GM18951 (cell line): ENCODE data around the gene PTGES3.
"Not testable (repeated sequence)": the region's sequence is repeated elsewhere in the genome, so short reads cannot be mapped to it uniquely, and the experiment has no call there.

Experiments
- POLR2A ChIP-seq: IDR thresholded peaks from 4 replicates; pipeline ENCODE4 v1.6.1; 2011; ENCODE audit warnings: mild to moderate bottlenecking; ENCODE audit not compliant: insufficient read length, insufficient read depth; ENCODE audit errors: extremely low read depth
- in situ Hi-C: fragments of 300-500 bp; cut with MboI; formaldehyde crosslinking; loops from one replicate; pipeline ENCODE4 v1.12.0; 2022; ENCODE audit warnings: low sequenced_read_pairs, mixed read lengths, inconsistent platforms; ENCODE audit not compliant: unreplicated experiment

The PTGES3 gene

GRCh38 chr12:56688129-56688845 is at the start of gene PTGES3:
PTGES3 (minus strand) TSS chr12:56688284; CDS start chr12:56687999, 285 bp downstream.
- in situ Hi-C loops = no loop called here

GRCh38 chr12:56728139-56728861 is 40.2 kb upstream of the PTGES3 start:
- in situ Hi-C loops = no loop called here
- TF ChIP-seq POLR2A = no peak

More at GRCh38 chr12:56688129-56688845, at the start of gene PTGES3:
- TF ChIP-seq POLR2A = peak; percentile 91

GRCh38 chr12:56726196-56726675 is 38.2 kb upstream of the PTGES3 start:
- in situ Hi-C loops = not testable (repeated sequence)

- in situ Hi-C loops = no loop called here
- TF ChIP-seq POLR2A = no peak
Observed at GRCh38 chr12:56725723-56726102, 37.6 kb upstream of the PTGES3 start.

GRCh38 chr12:56724972-56725722 is 37.1 kb upstream of the PTGES3 start, which contains the start of gene NACA:
NACA (minus strand) TSS chr12:56725299; CDS start chr12:56724521, 778 bp downstream.
- TF ChIP-seq POLR2A = peak; percentile 92
- in situ Hi-C loops = no loop called here

- in situ Hi-C loops = no loop called here
- no peak for TF ChIP-seq POLR2A
Observed at GRCh38 chr12:56724701-56724971, 36.6 kb upstream of the PTGES3 start.

GRCh38 chr12:56723889-56724700 is 36.0 kb upstream of the PTGES3 start:
- TF ChIP-seq POLR2A = no peak
- in situ Hi-C loops = no loop called here

- in situ Hi-C loops = no loop called here
Observed at GRCh38 chr12:56723352-56723751, 35.3 kb upstream of the PTGES3 start.

GRCh38 chr12:56722832-56723231 is 34.7 kb upstream of the PTGES3 start:
- no peak for TF ChIP-seq POLR2A
- in situ Hi-C loops = no loop called here

More at GRCh38 chr12:56723352-56723751, 35.3 kb upstream of the PTGES3 start:
- TF ChIP-seq POLR2A = no peak

GRCh38 chr12:56721721-56722120 is 33.6 kb upstream of the PTGES3 start:
- in situ Hi-C loops = no loop called here
- TF ChIP-seq POLR2A = no peak

- in situ Hi-C loops = no loop called here
- TF ChIP-seq POLR2A = no peak
Observed at GRCh38 chr12:56721216-56721615, 33.1 kb upstream of the PTGES3 start.

GRCh38 chr12:56720731-56721151 is 32.7 kb upstream of the PTGES3 start:
- in situ Hi-C loops = no loop called here

GRCh38 chr12:56719056-56719455 is 31.0 kb upstream of the PTGES3 start:
- in situ Hi-C loops = no loop called here
- no peak for TF ChIP-seq POLR2A

More at GRCh38 chr12:56720731-56721151, 32.7 kb upstream of the PTGES3 start:
- no peak for TF ChIP-seq POLR2A
